ENCODE data around the gene HSDL2. TPM values are rescaled to one million over a fixed set of nuclear protein-coding genes. Genes with fewer than 3 reads are reported as not detected.

Gene HSDL2
- total RNA-seq: 22.2 to 26.5 TPM (median 23.1 TPM) in 3 replicates

DNA sequence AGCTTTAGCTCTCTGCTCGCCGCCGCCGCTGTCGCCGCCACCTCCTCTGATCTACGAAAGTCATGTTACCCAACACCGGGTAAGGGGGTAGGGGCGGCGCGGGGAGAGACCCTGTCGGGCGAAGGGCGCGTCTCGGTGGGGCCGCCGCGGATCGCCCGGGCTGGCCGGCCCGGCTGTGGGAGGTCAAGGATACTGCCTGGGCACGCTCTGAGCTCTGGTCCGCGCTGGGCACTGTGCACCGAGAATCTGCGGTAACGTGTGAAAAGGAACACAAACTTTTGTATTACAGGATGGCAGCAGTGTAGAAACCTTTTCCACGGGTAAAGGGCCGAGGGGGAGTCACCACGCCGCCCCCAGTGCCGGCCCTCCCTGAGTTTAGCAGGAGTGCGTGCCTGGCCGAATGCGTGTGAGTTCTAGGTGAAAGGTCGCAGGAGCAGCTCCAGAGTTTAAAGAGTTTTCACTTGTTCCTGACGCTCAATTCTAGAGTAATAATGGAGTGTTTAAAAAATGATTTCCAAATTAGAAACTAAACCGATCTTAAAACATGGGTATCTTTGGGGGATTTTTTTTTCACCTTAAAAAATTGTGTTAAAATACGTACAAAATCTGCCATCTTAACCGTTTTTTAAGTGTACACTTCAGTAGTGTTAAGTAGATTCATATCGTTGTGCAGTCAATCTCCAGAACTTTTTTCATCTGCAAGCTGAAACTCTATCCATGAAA is at the start of gene HSDL2:
Gene HSDL2, plus strand, starts transcription at position 7 of the 723 bp plus-strand sequence. Its CDS starts 56 bp downstream, at position 63.
- DNase-seq (ENCODE audit: low spot score in 2 of 2, unreplicated experiment in 2 of 2): no peak

GRCh38 chr9:112331674-112331952 is 48.3 kb upstream of the HSDL2 start:
- Mint-ChIP-seq H3K4me1 (peaks cover 33% of the 10 kb centered on the region), H3K9me3 (no peaks in the 10 kb centered on the region), H3K4me3 (peak overlapping the region; percentile 92), H3K27ac (peak overlapping the region; percentile 26), H3K36me3 (peaks cover 1% of the 10 kb centered on the region), H3K27me3 (ENCODE audit: low read depth) (no peaks in the 10 kb centered on the region)
- TF ChIP-seq, protein P1, sequence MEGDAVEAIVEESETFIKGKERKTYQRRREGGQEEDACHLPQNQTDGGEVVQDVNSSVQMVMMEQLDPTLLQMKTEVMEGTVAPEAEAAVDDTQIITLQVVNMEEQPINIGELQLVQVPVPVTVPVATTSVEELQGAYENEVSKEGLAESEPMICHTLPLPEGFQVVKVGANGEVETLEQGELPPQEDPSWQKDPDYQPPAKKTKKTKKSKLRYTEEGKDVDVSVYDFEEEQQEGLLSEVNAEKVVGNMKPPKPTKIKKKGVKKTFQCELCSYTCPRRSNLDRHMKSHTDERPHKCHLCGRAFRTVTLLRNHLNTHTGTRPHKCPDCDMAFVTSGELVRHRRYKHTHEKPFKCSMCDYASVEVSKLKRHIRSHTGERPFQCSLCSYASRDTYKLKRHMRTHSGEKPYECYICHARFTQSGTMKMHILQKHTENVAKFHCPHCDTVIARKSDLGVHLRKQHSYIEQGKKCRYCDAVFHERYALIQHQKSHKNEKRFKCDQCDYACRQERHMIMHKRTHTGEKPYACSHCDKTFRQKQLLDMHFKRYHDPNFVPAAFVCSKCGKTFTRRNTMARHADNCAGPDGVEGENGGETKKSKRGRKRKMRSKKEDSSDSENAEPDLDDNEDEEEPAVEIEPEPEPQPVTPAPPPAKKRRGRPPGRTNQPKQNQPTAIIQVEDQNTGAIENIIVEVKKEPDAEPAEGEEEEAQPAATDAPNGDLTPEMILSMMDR (IDR thresholded peaks at IDR 0.05; ENCODE audit: unreplicated experiment): no peak
- no peak for DNase-seq (ENCODE audit: low spot score in 2 of 2, unreplicated experiment in 2 of 2)

More for the DNA sequence above, at the start of gene HSDL2:
- TF ChIP-seq, protein P1 (IDR thresholded peaks at IDR 0.05; ENCODE audit: unreplicated experiment): no peak
- H3K36me3 Mint-ChIP-seq: peaks cover 12% of the 10 kb centered on the region
- no peaks in the 10 kb centered on the region for H3K27me3 Mint-ChIP-seq (ENCODE audit: low read depth)
- peak within 1 kb of the TSS; percentile 100 for H3K27ac Mint-ChIP-seq
- peaks cover 6% of the 10 kb centered on the region for H3K9me3 Mint-ChIP-seq
- peaks cover 52% of the 10 kb centered on the region for H3K4me1 Mint-ChIP-seq
- H3K4me3 Mint-ChIP-seq: peak within 1 kb of the TSS; percentile 95

- H3K4me3 Mint-ChIP-seq: peak overlapping the region; percentile 92
- DNase-seq (ENCODE audit: low spot score in 2 of 2, unreplicated experiment in 2 of 2): no peak
- H3K4me1 Mint-ChIP-seq: peaks cover 33% of the 10 kb centered on the region
- no peaks in the 10 kb centered on the region for H3K9me3 Mint-ChIP-seq
- no peaks in the 10 kb centered on the region for H3K27me3 Mint-ChIP-seq (ENCODE audit: low read depth)
- TF ChIP-seq, protein P1 (IDR thresholded peaks at IDR 0.05; ENCODE audit: unreplicated experiment): no peak
- peaks cover 1% of the 10 kb centered on the region for H3K36me3 Mint-ChIP-seq
- H3K27ac Mint-ChIP-seq: peak overlapping the region; percentile 96
Observed at GRCh38 chr9:112332214-112332613, 47.7 kb upstream of the HSDL2 start.

GRCh38 chr9:112332674-112332976 is 47.3 kb upstream of the HSDL2 start:
- H3K27me3 Mint-ChIP-seq (ENCODE audit: low read depth): no peaks in the 10 kb centered on the region
- H3K27ac Mint-ChIP-seq: peak overlapping the region; percentile 96
- no peak for DNase-seq (ENCODE audit: low spot score in 2 of 2, unreplicated experiment in 2 of 2)
- TF ChIP-seq, protein P1 (IDR thresholded peaks at IDR 0.05; ENCODE audit: unreplicated experiment): no peak
- no peaks in the 10 kb centered on the region for H3K9me3 Mint-ChIP-seq
- peaks cover 1% of the 10 kb centered on the region for H3K36me3 Mint-ChIP-seq
- peaks cover 33% of the 10 kb centered on the region for H3K4me1 Mint-ChIP-seq
- peak overlapping the region; percentile 92 for H3K4me3 Mint-ChIP-seq

DNA sequence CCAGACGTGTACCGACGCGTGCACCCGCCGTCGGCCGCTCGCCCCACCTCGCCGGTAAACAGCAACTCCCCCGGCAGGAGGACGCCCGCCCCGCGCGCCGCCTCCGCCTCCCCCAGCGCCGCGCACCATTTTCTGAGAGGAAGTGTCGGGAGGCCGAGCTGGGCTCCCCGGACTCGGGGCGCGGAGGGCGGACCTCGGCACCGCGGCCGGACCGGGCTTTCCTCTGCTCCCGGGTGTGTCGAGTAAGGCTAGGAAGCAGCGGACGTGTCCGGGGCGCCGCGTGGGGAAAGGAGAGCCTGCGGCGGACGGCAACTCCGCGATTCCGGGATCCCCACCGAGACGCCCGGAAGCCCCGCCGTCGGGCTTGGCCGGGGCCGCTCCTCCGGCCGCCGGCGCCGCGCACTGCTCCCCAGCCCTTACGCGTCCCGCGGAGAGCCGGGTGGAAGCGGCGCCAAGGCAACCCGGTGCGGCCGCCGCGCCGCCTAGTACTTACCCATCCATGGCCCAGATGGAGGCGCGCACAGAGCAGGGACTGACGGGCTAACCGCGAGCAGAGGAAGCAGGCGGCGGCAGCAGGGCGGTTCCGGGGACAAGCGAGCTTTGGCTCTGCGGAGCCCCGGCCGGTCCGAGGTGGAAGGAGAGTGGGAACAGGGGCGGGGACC is 46.8 kb upstream of the HSDL2 start, which contains the start of gene PTBP3:
Gene PTBP3, minus strand, starts transcription at position 643 of the 662 bp plus-strand sequence. CDS start 35,754 bp downstream, outside the sequence.
- Mint-ChIP-seq H3K4me1 (peaks cover 28% of the 10 kb centered on the region), H3K36me3 (peaks cover 1% of the 10 kb centered on the region), H3K9me3 (no peaks in the 10 kb centered on the region), H3K4me3 (peak within 1 kb of the TSS; percentile 96), H3K27ac (peak within 1 kb of the TSS; percentile 99), H3K27me3 (ENCODE audit: low read depth) (no peaks in the 10 kb centered on the region)
- DNase-seq (ENCODE audit: low spot score in 2 of 2, unreplicated experiment in 2 of 2): peak; percentile 48 to 73
- TF ChIP-seq, protein P1 (IDR thresholded peaks at IDR 0.05; ENCODE audit: unreplicated experiment): no peak
